ENCODE measurements around the gene MRPL52.

MRPL52 gene

GRCh38 chr14:22842211-22843122 is 12.8 kb downstream of the MRPL52 start:
- H3K36me3 ChIP-seq (ENCODE audit: low read length): no peaks in the 10 kb centered on the region
- no peaks in the 10 kb centered on the region for H3K9me3 ChIP-seq (ENCODE audit: insufficient read depth, low read length)
- H3K27ac ChIP-seq (ENCODE audit: low read depth, low read length): no peak overlapping the region
- H3F3A ChIP-seq (ENCODE audit: insufficient read depth): no peaks in the 10 kb centered on the region
- no peak overlapping the region for H3K4me2 ChIP-seq (ENCODE audit: low read depth, low read length, poor library complexity, severe bottlenecking)
- H3K4me3 ChIP-seq (ENCODE audit: insufficient read depth, low read length, poor library complexity, severe bottlenecking): no peak overlapping the region
- no peak overlapping the region for H3K9ac ChIP-seq (ENCODE audit: low read length)
- no peaks in the 10 kb centered on the region for H3K27me3 ChIP-seq (ENCODE audit: low read length)
- H2AFZ ChIP-seq (ENCODE audit: low read depth, low read length, severe bottlenecking): no peak overlapping the region
- no peaks in the 10 kb centered on the region for H4K20me1 ChIP-seq (ENCODE audit: low read depth, low read length)
- no peak for TF ChIP-seq CTCF (IDR thresholded peaks at IDR 0.05; ENCODE audit: insufficient read depth, low read length, poor library complexity, severe bottlenecking)
- TF ChIP-seq EZH2phosphoT487 (conservative IDR thresholded peaks at IDR 0.05; ENCODE audit: low read length): no peak
- no peaks in the 10 kb centered on the region for H3K9me2 ChIP-seq (replicated peaks; ENCODE audit: insufficient read depth, low read length)
- no peaks in the 10 kb centered on the region for H3K79me2 ChIP-seq (ENCODE audit: insufficient read depth, low read length)

- H3F3A ChIP-seq (ENCODE audit: insufficient read depth): no peaks in the 10 kb centered on the region
- H3K79me2 ChIP-seq (ENCODE audit: insufficient read depth, low read length): no peaks in the 10 kb centered on the region
- no peak overlapping the region for H3K9ac ChIP-seq (ENCODE audit: low read length)
- H4K20me1 ChIP-seq (ENCODE audit: low read depth, low read length): no peaks in the 10 kb centered on the region
- no peaks in the 10 kb centered on the region for H3K27me3 ChIP-seq (ENCODE audit: low read length)
- no peak overlapping the region for H3K4me2 ChIP-seq (ENCODE audit: low read depth, low read length, poor library complexity, severe bottlenecking)
- no peaks in the 10 kb centered on the region for H3K9me2 ChIP-seq (replicated peaks; ENCODE audit: insufficient read depth, low read length)
- no peak overlapping the region for H3K27ac ChIP-seq (ENCODE audit: low read depth, low read length)
- H3K36me3 ChIP-seq (ENCODE audit: low read length): no peaks in the 10 kb centered on the region
- H3K9me3 ChIP-seq (ENCODE audit: insufficient read depth, low read length): no peaks in the 10 kb centered on the region
- H3K4me3 ChIP-seq (ENCODE audit: insufficient read depth, low read length, poor library complexity, severe bottlenecking): no peak overlapping the region
- no peak for TF ChIP-seq EZH2phosphoT487 (conservative IDR thresholded peaks at IDR 0.05; ENCODE audit: low read length)
- TF ChIP-seq CTCF (IDR thresholded peaks at IDR 0.05; ENCODE audit: insufficient read depth, low read length, poor library complexity, severe bottlenecking): no peak
- H2AFZ ChIP-seq (ENCODE audit: low read depth, low read length, severe bottlenecking): no peak overlapping the region
Observed at GRCh38 chr14:22843123-22843925, 13.6 kb downstream of the MRPL52 start.

- H3K4me3 ChIP-seq (ENCODE audit: insufficient read depth, low read length, poor library complexity, severe bottlenecking): no peak overlapping the region
- no peaks in the 10 kb centered on the region for H3F3A ChIP-seq (ENCODE audit: insufficient read depth)
- TF ChIP-seq CTCF (IDR thresholded peaks at IDR 0.05; ENCODE audit: insufficient read depth, low read length, poor library complexity, severe bottlenecking): no peak
- no peak for TF ChIP-seq EZH2phosphoT487 (conservative IDR thresholded peaks at IDR 0.05; ENCODE audit: low read length)
- H3K27ac ChIP-seq (ENCODE audit: low read depth, low read length): no peak overlapping the region
- H3K9me3 ChIP-seq (ENCODE audit: insufficient read depth, low read length): no peaks in the 10 kb centered on the region
- no peak overlapping the region for H3K4me2 ChIP-seq (ENCODE audit: low read depth, low read length, poor library complexity, severe bottlenecking)
- no peak overlapping the region for H3K9ac ChIP-seq (ENCODE audit: low read length)
- no peaks in the 10 kb centered on the region for H3K36me3 ChIP-seq (ENCODE audit: low read length)
- no peaks in the 10 kb centered on the region for H3K79me2 ChIP-seq (ENCODE audit: insufficient read depth, low read length)
- no peaks in the 10 kb centered on the region for H3K27me3 ChIP-seq (ENCODE audit: low read length)
- no peaks in the 10 kb centered on the region for H4K20me1 ChIP-seq (ENCODE audit: low read depth, low read length)
- no peak overlapping the region for H2AFZ ChIP-seq (ENCODE audit: low read depth, low read length, severe bottlenecking)
- no peaks in the 10 kb centered on the region for H3K9me2 ChIP-seq (replicated peaks; ENCODE audit: insufficient read depth, low read length)
Observed at GRCh38 chr14:22844221-22845102, 14.8 kb downstream of the MRPL52 start.

All from SU-DHL-6 (cell line).